Upper lobe of right lung (tissue), 1 donor: ENCODE data around the gene GRPEL2. TPM values are rescaled to one million over a fixed set of nuclear protein-coding genes. Genes with fewer than 3 reads are reported as not detected.

Experiments
- ATAC-seq: fragments of 200-7000 bp; cut with Tn5 transposase; one replicate; pipeline ENCODE4 v1.9.1; 2020; ENCODE audit warnings: mild to moderate bottlenecking, moderate library complexity
- DNase-seq: peaks from one replicate; pipeline ENCODE4 v3.0.0-alpha.2; 2020
- H3K27ac ChIP-seq: fragments of 200-600 bp; one replicate; pipeline ENCODE4 v1.8.0; 2022
- H3K27me3 ChIP-seq: fragments of 200-600 bp; one replicate; pipeline ENCODE4 v1.8.0; 2022; ENCODE audit warnings: mild to moderate bottlenecking
- H3K36me3 ChIP-seq: fragments of 200-600 bp; one replicate; pipeline ENCODE4 v1.8.0; 2022
- H3K4me1 ChIP-seq: fragments of 200-600 bp; one replicate; pipeline ENCODE4 v1.8.0; 2022
- H3K4me3 ChIP-seq: fragments of 200-600 bp; one replicate; pipeline ENCODE4 v1.8.0; 2022; ENCODE audit warnings: mild to moderate bottlenecking
- H3K9me3 ChIP-seq: fragments of 200-600 bp; one replicate; pipeline ENCODE4 v1.8.0; 2022
- intact Hi-C: fragments of 100-400 bp; cut with DNase I; formaldehyde crosslinking; loops from one replicate; pipeline ENCODE4 v1.11.0; 2022
- total RNA-seq: library from RNA; stranded (reverse); fragmentation: NEBNext Ultra II Directional; extraction: Animal tissue kit (Norgen Biotek cat#: 25700); gene quantifications from one replicate; pipeline ENCODE4 v1.2.1, GENCODE V29; 2021
- TF ChIP-seq, protein P1 (sequence below): fragments of 200-600 bp; IDR thresholded peaks from one replicate; pipeline ENCODE4 v1.8.0; 2022; ENCODE audit warnings: antibody characterized with exemption
- donor health status: DM: no; HTN: yes; CAD: no; lungs with severe emphysema.

Gene GRPEL2
- total RNA-seq, 1 donor from 2014 or later = 23.9 TPM

DNA sequence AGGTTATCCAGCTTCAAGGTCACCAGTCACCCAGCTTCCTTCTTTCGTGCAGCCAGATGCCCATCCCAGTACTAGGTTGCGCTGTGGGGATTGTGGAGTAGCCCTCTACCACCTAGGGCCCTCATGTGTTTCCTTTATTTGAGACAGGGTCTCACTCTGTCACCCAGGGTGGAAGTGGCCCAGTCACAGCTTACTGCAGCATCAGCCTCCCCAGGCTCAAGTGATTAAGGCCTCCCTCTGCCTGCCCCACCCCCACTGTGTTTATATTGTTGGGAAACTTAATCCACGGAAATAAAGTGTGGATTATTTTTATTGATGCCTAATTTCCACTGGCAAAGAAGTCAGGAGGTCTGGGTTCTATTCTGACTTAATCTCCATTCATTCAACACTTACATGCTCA, 29.5 kb downstream of the GRPEL2 start:
- no peaks in the 10 kb centered on the region for H3K9me3 ChIP-seq
- no peaks in the 10 kb centered on the region for H3K27me3 ChIP-seq
- H3K27ac ChIP-seq = no peak overlapping the region
- intact Hi-C loops = loop anchor here (5.0 to 10.0 kb wide), 3 partner anchors 58 to 188 kb away; no protein-coding TSS in a partner anchor
- no peak for ATAC-seq
- TF ChIP-seq, protein P1, sequence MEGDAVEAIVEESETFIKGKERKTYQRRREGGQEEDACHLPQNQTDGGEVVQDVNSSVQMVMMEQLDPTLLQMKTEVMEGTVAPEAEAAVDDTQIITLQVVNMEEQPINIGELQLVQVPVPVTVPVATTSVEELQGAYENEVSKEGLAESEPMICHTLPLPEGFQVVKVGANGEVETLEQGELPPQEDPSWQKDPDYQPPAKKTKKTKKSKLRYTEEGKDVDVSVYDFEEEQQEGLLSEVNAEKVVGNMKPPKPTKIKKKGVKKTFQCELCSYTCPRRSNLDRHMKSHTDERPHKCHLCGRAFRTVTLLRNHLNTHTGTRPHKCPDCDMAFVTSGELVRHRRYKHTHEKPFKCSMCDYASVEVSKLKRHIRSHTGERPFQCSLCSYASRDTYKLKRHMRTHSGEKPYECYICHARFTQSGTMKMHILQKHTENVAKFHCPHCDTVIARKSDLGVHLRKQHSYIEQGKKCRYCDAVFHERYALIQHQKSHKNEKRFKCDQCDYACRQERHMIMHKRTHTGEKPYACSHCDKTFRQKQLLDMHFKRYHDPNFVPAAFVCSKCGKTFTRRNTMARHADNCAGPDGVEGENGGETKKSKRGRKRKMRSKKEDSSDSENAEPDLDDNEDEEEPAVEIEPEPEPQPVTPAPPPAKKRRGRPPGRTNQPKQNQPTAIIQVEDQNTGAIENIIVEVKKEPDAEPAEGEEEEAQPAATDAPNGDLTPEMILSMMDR = no peak
- H3K4me1 ChIP-seq = no peaks in the 10 kb centered on the region
- H3K4me3 ChIP-seq = no peak overlapping the region
- no peaks in the 10 kb centered on the region for H3K36me3 ChIP-seq
- DNase-seq = no peak

DNA sequence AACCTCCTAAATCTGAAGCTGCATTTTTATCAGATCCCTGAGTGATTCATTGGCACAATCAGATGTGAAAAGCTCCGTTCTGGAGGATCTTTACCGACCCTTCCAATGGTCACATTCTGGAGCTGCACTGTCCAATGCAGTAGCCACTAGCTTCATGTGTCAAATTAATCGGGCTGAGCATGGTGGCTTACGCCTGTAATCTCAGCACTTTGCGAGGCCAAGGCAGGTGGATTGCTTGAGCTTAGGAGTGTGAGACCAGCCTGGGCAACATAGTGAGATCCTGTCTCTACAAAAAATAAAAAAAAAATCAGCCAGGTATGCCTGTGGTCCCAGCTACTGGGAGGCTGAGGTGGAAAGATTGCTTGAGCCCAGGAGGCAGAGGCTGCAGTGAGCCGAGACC, 30.1 kb downstream of the GRPEL2 start:
- ATAC-seq (no peak), DNase-seq (no peak)
- Histone ChIP-seq H3K4me1 (no peaks in the 10 kb centered on the region), H3K9me3 (no peaks in the 10 kb centered on the region), H3K4me3 (no peak overlapping the region), H3K27ac (no peak overlapping the region), H3K27me3 (no peaks in the 10 kb centered on the region), H3K36me3 (no peaks in the 10 kb centered on the region)
- intact Hi-C loops = loop anchor here (5.0 to 10.0 kb wide), 2 partner anchors 111 to 187 kb away; no protein-coding TSS in a partner anchor
- TF ChIP-seq, protein P1 = no peak

DNA sequence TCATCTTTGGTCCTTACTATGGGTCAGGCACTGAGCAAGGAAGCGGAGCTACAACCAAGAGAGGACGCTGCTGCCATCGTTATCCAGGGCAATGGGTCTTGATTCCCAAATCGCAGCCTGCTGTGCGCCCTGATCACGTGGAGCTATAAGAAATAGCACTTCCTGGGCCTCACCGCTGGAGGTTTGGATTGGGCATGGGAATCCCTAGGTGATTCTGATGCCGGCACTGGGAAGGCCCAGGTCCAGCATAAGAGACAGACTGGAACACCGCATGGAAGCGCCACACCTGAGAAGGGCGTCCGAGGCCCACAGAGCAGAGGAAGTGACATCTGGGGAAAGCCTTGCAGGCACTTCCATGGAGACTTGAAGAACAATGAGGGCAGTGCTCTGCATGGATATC, 30.8 kb downstream of the GRPEL2 start:
- H3K4me3 ChIP-seq = no peak overlapping the region
- DNase-seq (no peak), ATAC-seq (no peak)
- intact Hi-C loops = loop anchor here (5.0 to 10.0 kb wide), 2 partner anchors 111 to 186 kb away; no protein-coding TSS in a partner anchor
- no peaks in the 10 kb centered on the region for H3K36me3 ChIP-seq
- H3K27ac ChIP-seq = no peak overlapping the region
- TF ChIP-seq, protein P1 = no peak
- no peaks in the 10 kb centered on the region for H3K27me3 ChIP-seq
- no peaks in the 10 kb centered on the region for H3K9me3 ChIP-seq
- no peaks in the 10 kb centered on the region for H3K4me1 ChIP-seq

DNA sequence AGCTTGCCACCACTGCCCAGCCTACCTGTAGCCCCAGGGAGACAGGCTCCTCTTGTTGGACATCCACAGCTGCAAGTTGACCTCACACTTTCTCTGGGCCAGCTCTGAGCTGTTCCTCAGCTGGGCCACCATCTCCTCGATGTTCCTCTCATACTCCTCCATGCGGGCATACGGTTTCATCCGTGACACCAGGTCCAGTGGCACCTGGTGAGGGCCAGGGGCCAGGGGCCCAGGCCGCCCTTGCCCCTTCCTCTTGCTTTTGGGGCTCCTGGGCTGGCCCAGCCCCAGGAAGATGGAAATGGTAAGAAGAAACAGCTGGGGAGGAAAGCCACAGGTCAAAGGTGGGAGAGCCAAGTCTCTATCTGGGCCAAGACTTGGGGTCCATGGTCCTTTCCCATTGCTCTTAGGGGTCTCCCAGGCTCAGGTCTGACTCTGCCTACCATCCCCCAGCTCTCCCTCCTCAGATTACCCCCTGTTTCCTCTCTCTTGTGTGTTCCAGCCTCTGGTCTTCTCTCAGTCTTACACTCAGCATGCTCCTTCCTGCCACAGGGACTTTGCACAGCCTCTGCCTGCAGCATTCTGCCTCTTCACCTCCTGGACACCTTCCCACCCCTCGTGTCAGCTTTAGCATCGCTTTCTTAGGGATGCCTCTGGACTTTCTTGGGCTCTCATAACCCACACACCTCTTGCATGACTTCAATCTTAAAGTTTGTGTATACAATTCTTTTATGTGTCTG, 31.6 kb downstream of the GRPEL2 start:
- Histone ChIP-seq H3K27ac (no peak overlapping the region), H3K36me3 (no peaks in the 10 kb centered on the region), H3K27me3 (no peaks in the 10 kb centered on the region), H3K9me3 (no peaks in the 10 kb centered on the region), H3K4me1 (peaks cover 5% of the 10 kb centered on the region), H3K4me3 (no peak overlapping the region)
- intact Hi-C loops = loop anchor here (5.0 to 10.0 kb wide), 2 partner anchors 112 to 185 kb away; no protein-coding TSS in a partner anchor
- TF ChIP-seq, protein P1 = no peak
- ATAC-seq (no peak), DNase-seq (no peak)

DNA sequence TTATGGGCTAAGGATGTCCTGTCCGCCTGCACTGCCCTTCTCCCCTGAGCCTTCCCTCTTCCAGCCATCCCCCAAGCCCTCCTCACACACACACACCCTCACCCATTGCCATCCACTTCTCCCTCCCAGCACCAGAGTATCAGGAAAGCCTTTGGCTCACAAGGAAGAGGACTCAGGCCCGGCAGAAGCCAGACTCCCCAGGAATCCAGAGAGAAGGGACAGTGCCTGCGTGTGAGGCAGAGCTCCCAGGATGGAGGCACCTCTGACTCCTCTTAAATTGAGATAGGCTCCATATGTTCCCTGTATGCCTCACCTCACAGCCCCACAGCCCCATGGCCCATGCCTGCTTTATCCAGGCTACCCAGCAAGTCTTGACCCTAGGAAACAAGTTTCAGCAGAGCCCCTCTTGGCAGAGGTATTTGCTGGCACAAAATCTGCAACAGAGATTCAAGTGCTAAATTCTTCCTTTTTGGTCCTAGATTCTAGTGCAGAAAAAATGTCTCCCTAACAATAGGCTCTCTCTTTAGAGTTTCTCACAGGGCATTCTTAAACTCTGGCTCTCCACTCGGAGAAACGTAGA, 33.0 kb downstream of the GRPEL2 start:
- TF ChIP-seq, protein P1 = no peak
- DNase-seq (no peak), ATAC-seq (no peak)
- Histone ChIP-seq H3K27me3 (no peaks in the 10 kb centered on the region), H3K4me3 (no peak overlapping the region), H3K36me3 (no peaks in the 10 kb centered on the region), H3K27ac (no peak overlapping the region), H3K9me3 (no peaks in the 10 kb centered on the region), H3K4me1 (peaks cover 20% of the 10 kb centered on the region)
- intact Hi-C loops = loop anchor here (5.0 to 10.0 kb wide), 2 partner anchors 114 to 184 kb away; no protein-coding TSS in a partner anchor
